Keratinocyte (primary cell): ENCODE data around the gene CRABP1. TPM values are rescaled to one million over a fixed set of nuclear protein-coding genes. Genes with fewer than 3 reads are reported as not detected.

Source experiments
- DNase-seq: peaks from one replicate; pipeline ENCODE4 v3.0.0-alpha.2; 2011; ENCODE audit warnings: low read depth, missing footprints, low spot score
- FAIRE-seq: peaks from 2 replicates; lab custom pipeline; 2011; peaks lifted over from hg19 to GRCh38; lab: Jason Lieb, UNC
- H2AFZ ChIP-seq: 2 replicates; pipeline ENCODE4 v1.6.0; 2012; ENCODE audit warnings: low read length, control low read depth, inconsistent platforms; ENCODE audit not compliant: control insufficient read depth
- H3K27ac ChIP-seq: 2 replicates; pipeline ENCODE4 v1.5.1; 2011; ENCODE audit warnings: low read length; ENCODE audit not compliant: control insufficient read depth, insufficient read depth
- H3K27me3 ChIP-seq: 3 replicates; pipeline ENCODE4 v1.6.0; 2011; ENCODE audit warnings: low read length; ENCODE audit not compliant: control insufficient read depth, insufficient read depth; ENCODE audit errors: extremely low read depth
- H3K36me3 ChIP-seq, 2 experiments: 2 replicates in 1 of 2; 3 replicates in 1 of 2; pipeline ENCODE4 v1.5.1; 2011; ENCODE audit warnings: low read length in 2 of 2, mild to moderate bottlenecking in 1 of 2; ENCODE audit not compliant: control insufficient read depth in 2 of 2, insufficient read depth in 2 of 2; ENCODE audit errors: extremely low read depth in 1 of 2
- H3K4me1 ChIP-seq: 3 replicates; pipeline ENCODE4 v1.5.1; 2011; ENCODE audit warnings: low read length; ENCODE audit not compliant: control insufficient read depth, insufficient read depth; ENCODE audit errors: extremely low read depth
- H3K4me2 ChIP-seq: 3 replicates; pipeline ENCODE4 v1.6.0; 2011; ENCODE audit warnings: low read depth, low read length; ENCODE audit not compliant: control insufficient read depth, insufficient read depth; ENCODE audit errors: extremely low read depth
- H3K4me3 ChIP-seq, 3 experiments: fragments of 200-600 bp in 1 of 3; sonication (generic) in 1 of 3; 2 replicates in 2 of 3; 3 replicates in 1 of 3; pipeline ENCODE4 v1.5.1; 2011 to 2016; ENCODE audit warnings: low read length in 3 of 3, mild to moderate bottlenecking in 3 of 3, control low read depth in 2 of 3, inconsistent platforms in 1 of 3, low read depth in 1 of 3, mixed read lengths in 1 of 3, mixed run types in 1 of 3, moderate library complexity in 1 of 3; ENCODE audit not compliant: control insufficient read depth in 2 of 3, insufficient read depth in 2 of 3; ENCODE audit errors: extremely low read depth in 1 of 3
- H3K79me2 ChIP-seq: 2 replicates; pipeline ENCODE4 v1.6.0; 2012; ENCODE audit warnings: low read length; ENCODE audit not compliant: control insufficient read depth, insufficient read depth
- H3K9ac ChIP-seq: 3 replicates; pipeline ENCODE4 v1.6.0; 2011; ENCODE audit warnings: low read length; ENCODE audit not compliant: control insufficient read depth, insufficient read depth; ENCODE audit errors: extremely low read depth
- H3K9me1 ChIP-seq: 3 replicates; pipeline ENCODE4 v1.6.0; 2011; ENCODE audit warnings: low read length; ENCODE audit not compliant: control insufficient read depth, insufficient read depth; ENCODE audit errors: extremely low read depth
- H3K9me3 ChIP-seq: 2 replicates; pipeline ENCODE4 v1.5.1; 2012; ENCODE audit warnings: low read depth, low read length; ENCODE audit not compliant: control insufficient read depth
- H4K20me1 ChIP-seq: 3 replicates; pipeline ENCODE4 v1.6.0; 2011; ENCODE audit warnings: low read length; ENCODE audit not compliant: control insufficient read depth, insufficient read depth; ENCODE audit errors: extremely low read depth
- CTCF ChIP-seq, 3 experiments: IDR thresholded peaks in 1 of 3; conservative IDR thresholded peaks in 1 of 3; optimal IDR thresholded peaks in 1 of 3; 2 replicates in 2 of 3; 3 replicates in 1 of 3; pipeline versions ENCODE3 to v1.5.1; 2011; ENCODE audit warnings: low read length in 3 of 3, mild to moderate bottlenecking in 3 of 3, moderate library complexity in 2 of 3, control low read depth in 1 of 3, inconsistent platforms in 1 of 3; ENCODE audit not compliant: insufficient read depth in 2 of 3; ENCODE audit errors: extremely low read depth in 1 of 3
- EZH2 ChIP-seq: IDR thresholded peaks from one replicate; pipeline ENCODE4 v1.6.1; 2012; ENCODE audit warnings: inconsistent platforms, mild to moderate bottlenecking, low read length, moderate library complexity
- dilution Hi-C: fragments of 300-500 bp; cut with MboI; formaldehyde crosslinking; loops from one replicate; pipeline ENCODE4 v1.7.0; 2020; ENCODE audit warnings: low sequenced_read_pairs; ENCODE audit not compliant: extremely low pct_ligation_motif_present
- polyA plus RNA-seq, 5 experiments: library from polyadenylated mRNA; depleted of rRNA in 3 of 5; stranded (reverse) in 3 of 5; stranded (forward) in 1 of 5; unstranded in 1 of 5; fragments of >200 nt; gene quantifications; 1 replicate in 1 of 5; 2 replicates in 3 of 5; 3 replicates in 1 of 5; pipeline versions ENCODE4 v1.2.1 to v1.2.3, GENCODE V29; 2011 to 2012; ENCODE audit warnings: missing spikeins in 2 of 5, low read depth in 1 of 5, low replicate concordance in 1 of 5

Gene CRABP1
- polyA plus RNA-seq, 1 donor (not counting 4 experiments of a cell fraction or from before 2014, with no cell fraction given), result not detected

- Histone ChIP-seq H3K9ac (no peak overlapping the region), H3K79me2 (no peaks in the 10 kb centered on the region), H3K9me3 (no peaks in the 10 kb centered on the region), H3K4me3 (no peak overlapping the region), H2AFZ (no peak overlapping the region), H3K4me1 (no peaks in the 10 kb centered on the region), H3K27me3 (peaks cover 11% of the 10 kb centered on the region), H3K4me2 (no peak overlapping the region), H4K20me1 (no peaks in the 10 kb centered on the region), H3K36me3 (no peaks in the 10 kb centered on the region), H3K9me1 (no peaks in the 10 kb centered on the region), H3K27ac (no peak overlapping the region)
- no peak for DNase-seq
- dilution Hi-C loops, result no loop called here
- no peak for FAIRE-seq
- TF ChIP-seq CTCF (optimal IDR thresholded peaks at IDR 0.05 in 1 of 3, IDR thresholded peaks at IDR 0.05 in 1 of 3, conservative IDR thresholded peaks at IDR 0.05 in 1 of 3; ENCODE audit: extremely low read depth in 1 of 3, insufficient read depth in 2 of 3, low read length in 3 of 3) (no peak), EZH2 (no peak)
These were observed 53.0 kb downstream of the CRABP1 start for GRCh38 chr15:78393137-78393536.

- Histone ChIP-seq H3K27me3 (peaks cover 6% of the 10 kb centered on the region), H2AFZ (no peak overlapping the region), H3K27ac (no peak overlapping the region), H3K36me3 (no peaks in the 10 kb centered on the region), H3K9ac (no peak overlapping the region), H3K79me2 (no peaks in the 10 kb centered on the region), H3K9me1 (no peaks in the 10 kb centered on the region), H4K20me1 (no peaks in the 10 kb centered on the region), H3K4me2 (no peak overlapping the region), H3K9me3 (no peaks in the 10 kb centered on the region), H3K4me3 (no peak overlapping the region), H3K4me1 (no peaks in the 10 kb centered on the region)
- no peak for DNase-seq
- dilution Hi-C loops, result no loop called here
- TF ChIP-seq EZH2, result no peak
- TF ChIP-seq CTCF (optimal IDR thresholded peaks at IDR 0.05 in 1 of 3, IDR thresholded peaks at IDR 0.05 in 1 of 3, conservative IDR thresholded peaks at IDR 0.05 in 1 of 3; ENCODE audit: extremely low read depth in 1 of 3, insufficient read depth in 2 of 3, low read length in 3 of 3), result no peak
- no peak for FAIRE-seq
These were observed 53.9 kb downstream of the CRABP1 start for GRCh38 chr15:78394026-78394425.
